HUDEP-2 (cell line): ENCODE data around the gene FOXL2NB.

Experiments used
- DNase-seq, 76 experiments: peaks; one replicate each; lab custom pipeline; 2025; ENCODE audit not compliant: unreplicated experiment in 76 of 76; lab: John Stamatoyannopoulos, UW

FOXL2NB gene

GRCh38 chr3:138928727-138929372 is 18.2 kb upstream of the FOXL2NB start:
- DNase-seq, result no peak

GRCh38 chr3:138933068-138933668 is 13.8 kb upstream of the FOXL2NB start:
- DNase-seq, result no peak

- no peak for DNase-seq
These were observed 12.9 kb upstream of the FOXL2NB start for GRCh38 chr3:138933981-138934691.

GRCh38 chr3:138935505-138935862 is 11.5 kb upstream of the FOXL2NB start:
- no peak for DNase-seq

GRCh38 chr3:138935863-138936740 is 10.9 kb upstream of the FOXL2NB start:
- peak in 68 of 76 experiments; percentile 1 to 86 (median 50) for DNase-seq

- no peak for DNase-seq
These were observed 10.0 kb upstream of the FOXL2NB start for GRCh38 chr3:138936741-138937689.

- no peak for DNase-seq
These were observed 9.3 kb upstream of the FOXL2NB start for GRCh38 chr3:138937690-138938055.

GRCh38 chr3:138938056-138938876 is 8.8 kb upstream of the FOXL2NB start:
- DNase-seq, result peak in 1 of 76 experiments; percentile 40

GRCh38 chr3:138938877-138939560 is 8.0 kb upstream of the FOXL2NB start:
- DNase-seq, result no peak

- no peak for DNase-seq
These were observed 7.3 kb upstream of the FOXL2NB start for GRCh38 chr3:138939561-138940241.

GRCh38 chr3:138940446-138940845 is 6.6 kb upstream of the FOXL2NB start:
- DNase-seq, result no peak

GRCh38 chr3:138941259-138941885 is 5.6 kb upstream of the FOXL2NB start:
- DNase-seq, result peak in 49 of 76 experiments; percentile 2 to 58 (median 35)

- DNase-seq, result no peak
These were observed 4.7 kb upstream of the FOXL2NB start for GRCh38 chr3:138942271-138942670.

- no peak for DNase-seq
These were observed 4.0 kb upstream of the FOXL2NB start for GRCh38 chr3:138942861-138943623.

- no peak for DNase-seq
These were observed 3.0 kb upstream of the FOXL2NB start for GRCh38 chr3:138943724-138944653.

GRCh38 chr3:138944654-138944928 is 2.4 kb upstream of the FOXL2NB start:
- DNase-seq, result no peak
